Measurements from ENCODE around the gene ELF3.
"Not testable (repeated sequence)": the region's sequence is repeated elsewhere in the genome, so short reads cannot be mapped to it uniquely, and the experiment has no call there.

The ELF3 gene

DNA sequence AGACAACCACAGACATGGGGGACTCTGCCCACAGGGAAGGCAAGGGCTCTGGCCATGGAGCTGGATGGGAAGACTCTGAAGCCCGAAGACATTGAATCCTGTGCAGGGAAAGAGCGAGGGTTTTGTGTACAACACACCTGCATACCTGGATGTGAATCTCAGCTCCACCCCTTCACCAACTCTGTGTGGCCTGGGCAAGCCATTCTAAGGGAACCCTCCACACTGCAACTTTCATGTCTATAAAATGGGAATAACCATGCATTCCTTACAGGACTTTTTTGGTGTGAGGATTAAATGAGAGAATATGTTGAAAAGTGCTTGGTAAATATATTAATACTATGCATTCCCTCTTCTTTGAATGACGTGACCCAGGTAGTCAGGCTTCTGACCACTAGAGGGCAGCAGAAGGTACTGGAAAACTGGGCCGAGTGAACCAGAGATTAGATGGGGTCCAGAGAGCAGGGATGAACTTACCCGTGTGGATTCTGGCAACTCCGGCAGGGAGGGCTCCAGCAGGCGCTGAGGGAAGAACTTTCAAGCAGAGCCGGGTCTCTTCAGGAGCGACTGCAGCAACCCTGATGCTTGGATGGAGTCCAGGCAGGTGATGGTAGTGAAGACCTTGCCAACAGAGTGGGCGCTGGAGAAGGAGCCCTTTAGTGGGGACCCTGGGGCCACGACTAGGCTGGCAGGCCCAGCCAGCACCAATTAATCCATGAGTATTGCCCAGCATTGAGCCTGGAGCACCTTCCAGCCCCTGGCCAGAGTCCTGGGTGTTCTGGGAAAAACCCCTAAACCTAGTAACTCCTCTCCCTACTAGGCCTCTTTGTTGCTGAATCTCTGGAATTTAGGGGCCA is 834 bp upstream of the ELF3 start:
- DNase-seq (ENCODE audit: low read depth): peak; percentile 44

DNA sequence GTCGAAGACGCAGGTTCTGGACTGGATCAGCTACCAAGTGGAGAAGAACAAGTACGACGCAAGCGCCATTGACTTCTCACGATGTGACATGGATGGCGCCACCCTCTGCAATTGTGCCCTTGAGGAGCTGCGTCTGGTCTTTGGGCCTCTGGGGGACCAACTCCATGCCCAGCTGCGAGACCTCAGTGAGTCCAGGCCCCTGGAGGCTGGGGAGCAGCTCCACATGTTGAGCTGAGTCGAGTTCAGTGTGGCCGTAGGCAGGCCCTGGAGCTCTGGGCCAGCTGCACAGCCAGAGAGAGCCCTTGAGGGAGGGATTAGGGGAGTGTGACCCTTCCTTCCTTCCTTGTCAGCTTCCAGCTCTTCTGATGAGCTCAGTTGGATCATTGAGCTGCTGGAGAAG is 1.6 kb downstream of the ELF3 start:
- DNase-seq (ENCODE audit: low read depth): no peak

GRCh38 chr1:202012544-202013478 is 2.4 kb downstream of the ELF3 start:
- DNase-seq (ENCODE audit: low read depth): no peak

GRCh38 chr1:202013603-202014002 is 3.2 kb downstream of the ELF3 start:
- no peak for DNase-seq (ENCODE audit: low read depth)

DNA sequence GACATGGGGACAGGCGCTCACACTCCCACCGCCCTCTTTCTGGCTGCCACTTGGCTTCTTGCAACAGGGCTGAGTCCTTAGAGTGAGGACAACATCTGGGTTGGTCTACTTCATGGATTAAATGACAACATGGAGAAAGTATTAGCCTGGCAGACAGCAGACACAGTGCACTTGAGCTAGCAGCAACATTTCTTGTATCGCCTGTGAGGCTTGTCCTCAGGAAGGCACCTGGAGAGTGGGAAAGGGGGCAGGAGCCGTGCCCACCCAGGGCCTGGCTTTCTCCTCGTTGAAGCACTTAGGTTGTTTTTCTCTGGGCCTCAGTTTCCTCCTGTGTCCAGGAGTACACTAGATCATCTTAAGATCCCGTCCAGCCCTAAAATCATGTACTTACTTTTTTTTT is 3.7 kb downstream of the ELF3 start:
- no peak for DNase-seq (ENCODE audit: low read depth)

DNA sequence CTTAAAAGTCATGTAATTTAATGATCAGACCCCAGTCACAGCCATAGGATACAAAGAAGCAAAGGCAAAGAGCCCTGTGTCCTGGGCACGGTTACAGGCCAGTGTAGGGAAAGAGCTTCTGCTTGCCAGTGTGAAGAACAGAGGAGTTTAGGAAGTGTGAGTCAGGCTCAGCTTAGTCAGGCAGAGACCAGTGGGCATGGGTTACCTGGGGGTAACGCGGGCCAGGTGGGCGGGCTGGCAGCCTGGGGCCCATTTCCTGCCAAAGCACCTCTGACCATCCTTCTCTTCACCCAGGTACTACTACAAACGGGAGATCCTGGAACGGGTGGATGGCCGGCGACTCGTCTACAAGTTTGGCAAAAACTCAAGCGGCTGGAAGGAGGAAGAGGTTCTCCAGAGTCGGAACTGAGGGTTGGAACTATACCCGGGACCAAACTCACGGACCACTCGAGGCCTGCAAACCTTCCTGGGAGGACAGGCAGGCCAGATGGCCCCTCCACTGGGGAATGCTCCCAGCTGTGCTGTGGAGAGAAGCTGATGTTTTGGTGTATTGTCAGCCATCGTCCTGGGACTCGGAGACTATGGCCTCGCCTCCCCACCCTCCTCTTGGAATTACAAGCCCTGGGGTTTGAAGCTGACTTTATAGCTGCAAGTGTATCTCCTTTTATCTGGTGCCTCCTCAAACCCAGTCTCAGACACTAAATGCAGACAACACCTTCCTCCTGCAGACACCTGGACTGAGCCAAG is 4.7 kb downstream of the ELF3 start:
- no peak for DNase-seq (ENCODE audit: low read depth)

DNA sequence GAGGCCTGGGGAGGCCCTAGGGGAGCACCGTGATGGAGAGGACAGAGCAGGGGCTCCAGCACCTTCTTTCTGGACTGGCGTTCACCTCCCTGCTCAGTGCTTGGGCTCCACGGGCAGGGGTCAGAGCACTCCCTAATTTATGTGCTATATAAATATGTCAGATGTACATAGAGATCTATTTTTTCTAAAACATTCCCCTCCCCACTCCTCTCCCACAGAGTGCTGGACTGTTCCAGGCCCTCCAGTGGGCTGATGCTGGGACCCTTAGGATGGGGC is 5.2 kb downstream of the ELF3 start:
- DNase-seq (ENCODE audit: low read depth): no peak

DNA sequence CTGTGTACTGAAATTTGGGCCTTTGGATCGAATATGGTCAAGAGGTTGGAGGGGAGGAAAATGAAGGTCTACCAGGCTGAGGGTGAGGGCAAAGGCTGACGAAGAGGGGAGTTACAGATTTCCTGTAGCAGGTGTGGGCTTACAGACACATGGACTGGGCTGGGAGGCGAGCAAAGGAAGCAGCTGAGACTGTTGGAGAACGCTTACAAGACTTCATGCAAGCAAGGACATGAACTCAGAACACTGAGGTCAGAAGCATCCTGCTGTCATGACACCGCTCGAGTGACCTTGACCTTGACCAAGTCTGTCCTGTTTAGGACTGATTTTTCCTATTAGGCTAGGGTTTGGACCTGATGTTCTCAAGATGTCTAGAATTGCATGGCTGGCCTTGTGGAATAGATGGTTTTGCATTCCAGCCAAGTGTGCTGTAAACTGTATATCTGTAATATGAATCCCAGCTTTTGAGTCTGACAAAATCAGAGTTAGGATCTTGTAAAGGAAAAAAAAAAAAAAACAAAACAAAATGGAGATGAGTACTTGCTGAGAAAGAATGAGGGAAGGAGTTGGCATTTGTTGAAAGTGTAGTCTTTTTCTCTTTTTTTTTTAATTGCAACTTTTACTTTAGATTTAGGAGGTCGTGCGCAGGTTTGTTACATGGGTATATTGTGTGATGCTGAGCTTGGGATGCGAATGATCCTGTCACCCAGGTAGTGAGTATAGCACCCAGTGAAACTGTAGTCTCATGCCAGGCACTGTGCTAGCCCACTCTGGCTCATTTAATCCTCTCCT is 5.8 kb downstream of the ELF3 start:
- DNase-seq (ENCODE audit: low read depth): no peak

GRCh38 chr1:202016811-202017748 is 6.7 kb downstream of the ELF3 start:
- DNase-seq (ENCODE audit: low read depth): no peak

DNA sequence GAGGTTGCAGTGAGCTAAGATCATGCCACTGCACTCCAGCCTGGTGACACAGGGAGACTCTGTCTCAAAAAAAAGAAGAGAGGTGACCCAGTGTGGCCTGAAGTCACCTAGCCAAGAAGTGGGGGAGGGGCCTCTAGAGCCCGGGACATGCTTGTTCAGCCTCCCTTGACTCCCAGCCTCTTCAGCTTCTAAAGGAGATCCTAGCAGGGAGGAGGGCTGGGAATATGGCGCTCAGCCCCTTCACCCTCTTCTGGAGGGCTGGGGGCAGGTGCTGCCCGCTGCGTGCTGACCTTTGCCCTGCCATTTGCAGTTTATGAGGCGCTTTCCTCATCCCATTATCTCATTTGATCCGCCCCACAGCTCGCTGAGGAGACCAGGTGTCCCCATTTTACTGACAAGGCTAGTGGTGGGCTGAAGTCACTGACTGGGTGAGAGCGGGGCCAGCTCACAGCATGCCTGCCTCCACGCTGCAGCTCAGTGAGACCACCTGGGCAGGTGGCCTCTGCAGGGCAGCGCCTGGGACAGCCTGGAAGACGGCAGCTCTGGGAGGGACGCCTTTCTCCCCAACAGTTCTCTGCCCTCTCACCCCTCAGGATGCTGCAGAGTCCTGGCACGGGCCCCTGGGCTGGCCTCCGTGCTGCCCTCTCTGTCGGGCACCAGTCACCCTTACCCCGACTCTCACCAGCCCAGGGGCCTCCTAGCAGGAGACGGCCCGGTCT is 7.5 kb downstream of the ELF3 start:
- no peak for DNase-seq (ENCODE audit: low read depth)

DNA sequence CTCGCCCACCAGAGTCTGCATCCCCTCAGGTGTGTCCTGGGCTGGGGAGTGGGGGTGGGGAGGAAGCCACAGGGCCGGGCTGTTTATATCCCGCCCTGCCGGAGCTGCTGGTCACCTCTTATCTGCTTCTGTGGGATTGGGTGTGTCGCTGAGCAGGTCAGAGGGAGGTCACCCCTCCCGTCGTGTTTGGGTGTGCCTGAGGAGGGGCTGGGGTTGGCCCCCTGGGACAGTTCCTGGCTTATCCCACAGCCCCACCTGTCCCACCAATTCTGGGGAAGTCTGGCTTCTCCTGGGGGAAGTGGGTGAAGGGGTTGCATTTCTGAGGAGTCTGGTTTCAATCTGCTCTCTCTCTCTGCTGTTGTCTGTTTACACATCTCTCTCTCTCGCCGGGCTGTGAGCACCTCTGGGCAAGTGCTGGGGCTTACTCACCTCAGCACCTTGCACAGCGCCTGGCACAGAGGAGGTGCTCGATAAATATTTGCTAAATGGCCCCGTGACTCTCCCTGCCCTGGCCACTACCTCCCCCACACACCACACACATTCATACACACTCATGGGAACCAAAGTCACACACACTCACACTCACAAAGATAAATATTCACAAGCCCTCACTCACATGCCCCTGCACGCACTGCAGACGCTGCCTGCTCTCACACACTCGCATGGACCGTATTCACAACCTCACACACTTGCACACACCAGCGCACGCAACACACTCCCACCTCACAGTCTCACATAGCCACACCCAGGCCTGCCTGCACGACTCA is 8.3 kb downstream of the ELF3 start:
- no peak for DNase-seq (ENCODE audit: low read depth)

DNA sequence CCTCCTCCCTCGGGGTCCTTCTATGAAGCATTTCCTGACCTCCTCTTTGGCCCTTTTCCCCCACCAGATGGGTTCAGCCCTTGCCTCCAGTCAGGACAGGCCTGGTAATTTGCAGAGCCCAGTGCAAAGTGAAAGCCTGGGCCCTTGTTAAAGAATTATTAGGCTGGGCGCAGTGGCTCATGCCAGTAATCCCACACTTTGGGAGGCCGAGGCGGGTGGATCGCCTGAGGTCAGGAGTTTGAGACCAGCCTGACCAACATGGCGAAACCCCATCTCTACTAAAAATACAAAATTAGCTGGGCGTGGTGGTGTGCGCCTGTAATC is 8.8 kb downstream of the ELF3 start:
- not testable (repeated sequence) for DNase-seq (ENCODE audit: low read depth)

GRCh38 chr1:202023001-202023433 is 12.6 kb downstream of the ELF3 start:
- DNase-seq (ENCODE audit: low read depth): no peak

- no peak for DNase-seq (ENCODE audit: low read depth)
These were observed 18.8 kb downstream of the ELF3 start for GRCh38 chr1:202029171-202029665.

DNA sequence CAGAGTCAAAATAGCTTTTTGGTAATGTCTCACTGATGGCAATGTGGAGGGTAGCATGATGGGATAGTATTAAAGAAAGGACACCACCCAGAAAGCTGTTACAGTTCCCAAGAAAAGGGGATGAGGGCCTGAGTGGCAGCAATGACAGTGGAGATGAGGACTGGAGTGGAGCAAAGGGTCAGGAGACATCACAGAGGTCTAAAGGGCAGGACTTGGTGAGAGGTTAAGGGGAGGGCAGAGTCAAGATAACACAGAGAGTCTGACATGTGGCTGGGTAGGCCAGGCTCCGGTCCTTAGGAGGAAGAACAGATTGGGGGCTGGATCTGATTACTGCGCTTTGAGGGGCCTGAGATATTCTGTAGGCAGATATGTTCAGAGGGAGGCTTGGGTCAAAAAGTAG is 19.3 kb downstream of the ELF3 start:
- no peak for DNase-seq (ENCODE audit: low read depth)

- DNase-seq (ENCODE audit: low read depth): no peak
These were observed 21.4 kb downstream of the ELF3 start for GRCh38 chr1:202031796-202032195.

DNA sequence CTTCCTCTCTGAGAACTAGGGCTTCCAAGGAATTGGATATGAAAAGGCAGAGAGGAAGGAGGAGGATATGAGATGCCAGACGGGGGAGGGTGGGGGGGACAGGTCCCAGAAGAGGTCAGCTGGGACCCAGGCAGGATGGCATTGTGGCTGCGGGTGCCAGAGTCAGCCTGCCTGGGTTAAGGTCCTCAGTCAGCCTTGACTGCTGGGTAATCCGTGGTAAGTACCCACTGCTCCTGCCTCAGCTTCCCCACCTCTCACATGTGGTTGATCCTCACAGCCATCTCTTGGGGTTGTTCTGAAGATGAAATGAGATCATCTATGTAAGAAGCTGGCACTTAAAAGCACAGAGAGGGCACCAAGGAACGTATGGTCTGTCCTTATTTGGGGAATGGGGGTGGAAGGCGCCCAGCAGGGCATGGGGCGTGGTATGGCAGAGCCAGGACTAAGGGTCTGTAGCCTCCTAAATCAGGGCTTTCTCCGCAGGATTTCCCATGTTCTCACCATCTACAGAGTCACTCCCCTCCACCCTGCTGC is 23.8 kb downstream of the ELF3 start:
- no peak for DNase-seq (ENCODE audit: low read depth)

DNA sequence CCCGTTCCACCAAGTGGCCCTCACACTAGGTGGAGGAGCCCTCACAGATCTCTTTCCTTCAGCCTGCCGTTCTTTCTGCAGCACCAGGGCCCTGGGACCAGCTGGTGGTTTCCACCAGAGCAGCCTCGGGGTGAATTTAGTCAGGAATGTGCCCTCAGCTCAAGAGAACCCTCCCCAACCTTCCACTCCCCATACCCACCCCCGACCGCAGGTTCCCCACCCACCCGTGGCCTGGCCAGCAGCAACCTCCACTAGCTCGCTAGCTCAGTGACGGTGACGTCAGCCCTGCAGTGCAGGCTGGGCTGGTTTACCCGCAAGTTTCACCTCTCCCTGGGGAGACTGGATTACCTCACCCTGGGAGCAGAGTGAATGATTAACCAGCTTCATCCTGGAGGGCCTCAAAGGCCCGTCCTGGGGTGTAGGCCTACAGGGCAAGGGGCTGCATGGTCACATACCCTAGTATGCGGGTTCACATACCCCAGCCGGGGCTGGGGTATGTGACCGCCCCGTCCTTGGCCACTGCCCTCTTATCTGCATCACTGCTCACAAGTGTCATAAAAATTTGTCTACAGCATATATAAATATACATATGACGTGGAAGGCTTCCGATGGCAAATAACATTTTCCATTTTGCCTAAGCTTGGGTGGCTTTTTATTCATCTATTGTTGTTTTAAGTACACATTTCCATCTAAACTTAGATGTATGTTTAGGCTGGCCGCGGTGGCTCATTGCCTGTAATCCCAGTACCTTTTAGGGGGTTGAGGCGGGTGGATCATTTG is 24.5 kb downstream of the ELF3 start:
- no peak for DNase-seq (ENCODE audit: low read depth)
